Forelimb muscle (tissue), 1 donor: Measurements from ENCODE around the gene MYLK2. TPM values are rescaled to one million over a fixed set of nuclear protein-coding genes. Genes with fewer than 3 reads are reported as not detected.

Source experiments
- DNase-seq: peaks from one replicate; pipeline ENCODE4 v3.0.0-alpha.2; 2013; ENCODE audit warnings: low read depth
- polyA plus RNA-seq: library from polyadenylated mRNA; unstranded; fragments of 120-200 nt; gene quantifications from one replicate; pipeline ENCODE4 v1.2.1, GENCODE V29; 2013; ENCODE audit not compliant: insufficient read length

MYLK2 gene
- polyA plus RNA-seq, 1 donor = 60.0 TPM

DNA sequence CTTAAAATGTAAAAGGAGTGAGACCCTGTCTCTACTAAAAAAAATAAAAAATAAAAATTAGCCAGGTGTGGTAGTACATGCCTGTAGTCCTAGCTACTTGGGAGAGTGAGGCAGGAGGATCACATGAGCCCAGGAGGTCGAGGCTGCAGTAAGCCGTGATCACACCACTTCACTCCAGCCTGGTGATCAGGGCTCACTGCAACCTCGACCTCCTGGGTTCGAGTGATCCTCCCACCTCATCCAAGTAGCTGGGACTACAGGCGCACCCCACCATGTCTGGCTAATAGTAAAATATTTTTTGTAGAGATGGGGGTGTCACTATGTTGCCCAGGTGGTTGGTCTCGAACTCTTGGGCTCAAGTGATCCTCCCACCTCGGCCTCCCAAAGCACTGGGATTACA lies 34.3 kb downstream of the MYLK2 start:
- DNase-seq = no peak

DNA sequence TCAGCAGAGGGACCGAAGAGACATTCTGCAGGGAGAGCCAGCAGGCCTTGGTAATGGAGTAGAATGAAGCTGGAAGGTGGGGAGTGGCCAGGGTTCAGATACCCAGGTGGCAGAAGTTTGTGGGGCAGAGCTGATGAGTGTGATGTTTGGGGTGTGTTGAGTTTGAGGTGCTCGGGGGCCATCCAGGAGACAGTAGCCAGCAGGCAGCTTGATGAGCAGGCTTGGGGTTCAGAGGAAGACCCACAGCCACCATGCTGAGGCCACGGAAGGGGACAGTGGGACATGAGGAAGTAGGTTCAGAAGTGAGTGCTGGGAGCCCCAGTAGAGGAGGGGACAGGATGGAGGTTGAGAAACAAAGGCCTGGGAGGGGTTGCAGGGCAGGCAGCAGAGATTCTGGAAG lies 37.4 kb downstream of the MYLK2 start:
- DNase-seq = no peak

DNA sequence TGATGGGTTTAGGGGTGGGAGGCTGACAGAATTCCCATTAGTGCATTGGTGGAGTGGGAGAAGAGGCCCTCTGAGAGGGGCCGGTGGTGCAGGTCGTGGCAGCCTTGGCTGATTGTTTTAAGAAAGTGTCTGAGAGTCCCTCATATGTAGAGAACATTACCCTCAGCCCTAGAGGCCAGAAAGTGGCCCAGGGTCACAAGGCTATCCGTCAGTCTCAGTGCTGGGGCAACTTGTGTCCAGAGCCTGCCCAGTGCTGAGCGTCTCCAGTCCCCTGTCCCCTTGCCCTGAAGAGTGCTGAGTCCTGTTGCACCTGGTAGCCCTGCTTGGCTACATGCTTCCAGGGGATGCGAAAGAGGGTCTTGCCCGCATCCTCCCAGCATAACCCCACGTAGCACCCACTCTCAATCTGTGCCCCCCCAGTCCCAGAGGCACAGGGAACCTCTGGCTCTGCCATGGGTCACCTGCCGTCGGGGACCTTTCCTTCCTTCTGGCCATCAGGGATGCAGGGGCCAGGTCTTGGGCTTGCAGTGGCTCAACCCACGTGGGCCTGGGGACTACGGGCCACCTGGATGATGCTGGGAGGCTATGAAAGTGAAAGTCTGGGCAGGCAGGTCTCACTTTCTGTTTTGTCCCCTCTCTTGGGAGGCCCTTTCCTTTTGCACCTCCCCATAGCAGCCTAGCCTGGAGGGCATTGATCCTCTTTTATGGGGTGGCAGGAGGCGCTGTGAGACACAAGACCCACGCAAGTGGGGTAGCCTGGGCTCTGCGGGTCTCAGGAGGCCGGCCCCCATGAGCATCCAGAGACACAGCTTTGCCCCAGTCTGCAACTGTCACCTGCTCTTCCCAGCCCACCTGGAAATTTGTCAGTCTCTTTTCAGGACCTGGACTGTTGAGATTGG lies 39.0 kb downstream of the MYLK2 start:
- no peak for DNase-seq

DNA sequence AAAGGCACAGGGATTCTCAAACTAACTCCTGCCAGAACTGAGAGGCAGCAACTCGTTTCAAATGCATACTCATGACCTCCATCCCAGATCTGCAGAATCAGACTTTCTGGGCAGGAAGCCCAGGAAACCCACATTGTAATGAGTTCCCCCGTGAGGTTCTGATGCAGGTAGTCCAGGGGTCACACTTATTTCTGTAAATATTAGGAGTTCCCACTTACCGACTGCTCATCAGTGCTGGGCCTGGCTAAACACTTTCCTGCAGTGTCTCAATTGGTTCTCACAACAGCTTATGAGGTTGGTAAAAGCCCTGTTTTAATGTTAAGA lies 39.6 kb downstream of the MYLK2 start:
- DNase-seq = no peak

DNA sequence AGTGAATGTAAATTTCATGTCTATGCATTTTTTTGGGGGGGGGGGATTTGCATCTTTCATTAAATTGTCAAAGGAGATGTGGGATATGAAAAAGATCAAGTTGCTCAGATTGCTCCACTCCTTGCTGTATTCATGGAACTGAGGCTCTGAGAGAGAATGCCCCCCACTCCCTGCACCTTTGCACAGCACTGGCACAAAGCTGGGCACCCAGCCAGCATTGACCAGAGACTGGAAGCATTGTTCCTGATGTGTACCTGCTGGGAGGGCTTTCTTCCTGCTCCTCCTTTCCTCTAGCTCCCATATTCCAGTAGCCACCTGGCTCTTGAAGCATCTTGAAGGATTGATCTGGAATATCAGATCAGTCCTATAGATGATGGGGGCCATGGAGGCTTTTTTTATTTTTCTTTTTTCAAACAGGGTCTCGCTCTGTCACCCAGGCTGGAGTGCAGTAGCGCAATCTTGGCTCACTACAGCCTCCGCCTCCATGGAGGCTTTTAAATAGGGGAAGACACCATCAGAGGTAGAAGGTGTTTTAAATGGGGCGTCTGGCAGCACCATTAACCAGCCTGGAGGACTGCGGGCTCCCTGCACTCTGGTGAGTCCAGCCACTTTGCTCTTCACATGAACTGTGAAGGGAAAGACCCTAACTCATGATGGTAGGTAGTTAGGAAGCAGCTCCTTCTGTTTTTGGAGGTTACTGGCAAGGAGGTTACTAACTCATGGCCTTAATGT lies 40.3 kb downstream of the MYLK2 start:
- no peak for DNase-seq

DNA sequence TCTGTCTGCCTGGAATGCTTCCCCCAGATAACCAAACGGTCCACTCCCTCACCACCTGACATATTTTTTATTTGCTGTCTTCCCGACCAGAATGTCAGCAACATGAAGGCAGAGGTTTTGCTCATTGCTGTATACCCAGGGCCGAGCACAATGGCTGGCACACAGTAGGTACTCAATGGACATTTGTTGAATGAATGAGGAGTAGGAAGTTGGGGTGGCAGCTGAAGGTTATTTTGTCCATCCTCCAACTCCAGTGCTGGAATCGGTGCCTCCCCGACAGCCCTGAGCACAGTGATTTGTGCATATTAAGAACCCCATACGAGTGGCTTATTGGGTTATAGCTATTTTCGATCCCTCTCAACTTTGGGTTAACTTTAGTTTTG lies 40.8 kb downstream of the MYLK2 start:
- DNase-seq = no peak

DNA sequence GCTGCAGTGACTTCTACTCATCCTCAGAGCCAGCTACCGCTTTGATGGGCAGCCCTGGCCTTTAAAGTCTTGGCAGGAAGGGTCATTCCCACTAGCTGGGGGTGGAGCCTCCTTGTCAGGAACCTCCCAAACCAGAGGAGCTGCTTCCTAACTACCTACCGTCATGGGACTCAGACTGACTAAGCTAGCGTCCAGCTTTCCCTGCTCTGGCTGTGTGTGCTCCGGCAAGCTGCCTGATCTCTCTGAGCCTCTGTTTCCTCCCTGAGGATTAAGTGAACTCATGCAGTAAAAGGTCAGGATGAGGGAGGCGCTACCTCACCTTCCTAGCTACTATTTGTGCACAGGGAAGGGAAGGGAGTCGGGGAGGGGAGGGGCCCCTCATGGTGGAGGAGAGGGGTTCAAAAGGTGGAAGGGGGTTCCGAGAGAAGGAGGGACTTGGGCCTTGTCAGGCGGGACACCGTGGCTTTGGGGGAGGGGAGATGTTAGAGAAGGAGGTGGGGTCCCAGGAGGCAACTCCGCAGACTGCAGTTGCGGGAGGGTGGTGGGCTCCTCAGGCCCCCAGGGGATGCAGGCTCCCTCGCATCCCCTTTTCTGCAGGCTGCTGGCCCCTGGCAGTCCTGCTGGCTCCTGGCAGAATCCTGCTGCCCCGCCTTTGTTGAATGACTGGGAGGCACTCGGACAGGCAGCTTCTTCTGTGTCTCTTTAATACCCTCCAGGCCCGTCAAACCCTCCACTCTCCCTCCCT lies 41.4 kb downstream of the MYLK2 start:
- DNase-seq = no peak

DNA sequence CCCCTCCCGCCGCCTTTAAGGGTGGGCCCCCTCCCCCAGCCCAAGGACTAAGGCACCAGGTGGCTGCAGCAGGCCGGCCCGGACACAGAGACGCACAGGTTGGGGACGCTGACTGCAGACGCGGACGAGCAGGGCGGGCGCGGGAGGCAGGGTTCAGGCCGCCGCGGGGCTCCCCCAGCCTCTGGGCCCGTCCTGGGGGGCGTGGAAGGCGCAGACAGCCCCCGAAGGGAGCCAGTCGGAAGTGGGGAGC lies 41.9 kb downstream of the MYLK2 start:
- DNase-seq = no peak

DNA sequence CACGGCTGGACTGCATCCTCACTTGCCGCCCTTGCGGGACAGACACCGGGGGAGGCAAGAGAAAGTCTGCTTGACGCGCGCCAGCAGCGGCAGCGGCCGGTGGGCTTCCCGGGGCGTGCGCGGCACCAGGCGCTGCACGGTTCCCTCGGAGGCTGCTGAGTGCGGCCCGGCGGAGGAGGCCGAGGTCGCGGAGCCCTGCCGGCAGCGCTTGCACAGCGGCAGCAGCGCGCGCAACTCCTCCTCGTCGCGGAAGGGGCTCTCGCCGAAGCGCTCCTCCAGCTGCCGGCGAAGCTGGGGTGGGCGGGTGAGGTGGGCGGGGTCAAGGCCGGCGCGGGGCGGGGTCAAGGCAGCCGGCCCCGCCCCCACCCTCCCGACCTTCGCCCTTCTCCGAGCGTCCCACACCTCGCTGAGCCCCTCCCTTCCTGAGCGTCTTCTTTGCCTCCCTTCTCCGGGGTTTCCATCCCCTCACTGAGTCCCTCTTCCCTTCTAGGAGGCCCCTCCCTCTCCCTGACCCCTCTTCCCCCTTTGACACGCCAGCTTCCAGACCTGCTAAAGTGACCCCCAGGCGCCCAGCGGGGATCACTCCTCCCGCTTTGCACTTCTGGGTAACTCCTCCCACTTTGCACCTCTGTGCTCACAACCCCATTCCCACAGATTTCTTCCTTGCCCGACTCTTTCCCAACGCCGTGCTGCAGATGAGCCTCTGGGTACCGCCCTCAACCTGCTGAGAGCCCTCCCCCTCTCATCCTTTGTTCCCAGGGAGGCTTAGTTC lies 42.4 kb downstream of the MYLK2 start:
- DNase-seq = no peak

DNA sequence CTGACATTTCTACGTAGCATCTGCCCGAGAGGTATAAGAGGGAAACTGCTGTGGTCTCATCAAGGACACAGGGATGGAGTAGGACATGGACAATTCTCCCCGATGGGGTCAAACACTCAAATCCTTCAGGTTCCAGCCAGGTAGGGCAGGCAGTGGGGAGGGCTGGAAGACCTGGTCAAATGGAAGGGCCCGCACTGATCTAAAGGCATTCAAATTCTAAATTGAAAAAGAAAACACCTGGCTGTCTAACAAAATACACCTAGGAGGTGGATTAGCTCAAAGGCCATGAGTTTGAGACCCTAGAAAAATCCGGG lies 43.0 kb downstream of the MYLK2 start:
- no peak for DNase-seq

DNA sequence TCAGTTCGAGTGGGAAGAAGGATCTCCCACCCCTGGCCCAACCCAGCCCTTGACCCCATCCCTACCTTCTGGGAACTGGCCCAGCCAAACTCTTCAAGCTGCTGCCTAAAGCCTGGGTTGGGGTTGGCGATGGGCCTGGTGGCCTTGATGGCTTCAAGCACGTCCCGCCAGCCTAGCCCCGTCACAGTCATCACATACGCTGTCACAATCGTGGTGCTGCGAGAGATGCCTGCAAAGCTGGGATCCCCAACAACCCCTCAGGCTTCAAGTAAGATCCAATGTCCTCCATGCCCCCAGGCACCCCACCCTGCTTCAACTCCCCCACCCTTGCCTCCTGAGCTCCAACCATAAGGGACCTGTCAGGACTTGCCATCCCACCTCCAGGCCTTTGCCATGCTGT lies 43.4 kb downstream of the MYLK2 start:
- no peak for DNase-seq

DNA sequence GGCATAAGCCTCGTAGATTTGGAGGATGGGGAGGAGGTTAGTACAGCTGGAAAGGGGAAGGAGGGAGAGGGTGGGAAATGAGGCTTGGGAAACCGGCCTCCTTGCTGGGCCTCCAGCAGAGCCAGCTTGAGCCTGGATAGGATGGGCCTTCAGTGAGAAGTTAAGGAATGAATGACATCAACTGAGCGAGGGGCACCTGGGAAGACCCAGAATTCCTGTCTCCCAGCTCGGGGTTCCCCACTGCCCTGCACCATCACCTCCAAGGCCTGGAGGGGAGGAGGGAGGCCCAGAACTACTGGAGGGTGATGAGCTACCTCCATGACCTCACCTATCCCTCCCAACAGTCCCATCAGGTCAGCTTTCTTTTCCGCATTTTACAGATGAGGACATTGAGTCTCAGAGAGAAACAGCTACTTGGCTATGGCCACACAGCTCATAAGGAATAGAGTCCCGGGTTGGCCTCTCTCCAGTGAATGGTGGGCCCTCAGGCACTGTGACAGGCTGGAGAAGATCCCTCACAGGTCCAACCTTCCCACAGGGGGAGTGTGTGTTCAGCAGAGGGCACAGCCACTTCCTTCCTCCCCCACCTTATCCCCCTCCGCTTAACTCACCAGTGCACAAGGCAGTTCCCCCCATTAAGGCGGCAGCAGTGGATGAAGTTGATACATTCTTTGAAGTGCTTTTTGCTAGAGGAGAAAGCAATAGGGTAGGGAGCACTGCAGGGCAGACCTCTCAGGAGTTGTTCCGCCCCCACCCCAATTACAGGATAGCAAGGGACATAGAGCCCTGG lies 44.3 kb downstream of the MYLK2 start:
- no peak for DNase-seq

DNA sequence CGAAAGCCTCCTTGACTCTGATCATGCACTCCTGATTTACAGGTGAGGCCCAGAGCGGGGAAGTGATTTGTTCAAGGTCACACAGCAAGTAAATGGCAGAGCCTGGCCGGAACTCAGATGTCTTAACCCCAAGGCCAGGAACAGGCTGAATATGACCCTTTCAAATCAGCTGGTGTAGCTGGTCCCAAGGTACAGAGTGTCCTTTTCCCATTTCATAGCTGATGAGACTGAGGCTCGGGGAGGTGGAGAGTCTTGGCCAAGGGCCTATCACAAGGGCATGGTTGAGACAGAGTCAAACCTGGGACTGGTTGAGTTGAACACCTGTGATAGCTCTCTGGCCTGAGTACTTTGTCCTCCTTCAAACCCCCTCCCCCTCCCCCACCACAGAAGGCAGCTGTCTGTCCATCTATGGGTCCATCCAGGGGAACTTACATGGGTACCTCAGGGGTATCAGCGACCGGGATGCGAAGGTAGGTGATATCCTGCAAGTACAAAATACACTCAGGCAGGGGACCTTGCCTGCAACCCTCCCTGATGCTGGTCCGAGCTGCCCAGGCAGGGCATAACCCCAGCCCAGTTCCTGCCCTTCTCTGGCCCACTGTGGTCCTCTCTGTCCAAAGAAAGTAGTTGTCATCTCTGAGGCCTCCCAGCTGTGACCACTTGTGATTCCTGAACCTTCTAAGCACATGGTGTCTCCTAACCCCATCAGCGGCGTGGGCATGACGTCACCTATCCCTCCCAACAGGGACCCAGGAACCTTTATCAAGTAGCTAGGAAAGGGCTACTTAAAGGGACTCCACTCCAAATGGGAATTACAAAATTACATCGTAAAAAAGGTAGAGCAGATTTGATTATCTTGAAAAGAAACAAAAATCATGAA lies 45.6 kb downstream of the MYLK2 start:
- DNase-seq = no peak

DNA sequence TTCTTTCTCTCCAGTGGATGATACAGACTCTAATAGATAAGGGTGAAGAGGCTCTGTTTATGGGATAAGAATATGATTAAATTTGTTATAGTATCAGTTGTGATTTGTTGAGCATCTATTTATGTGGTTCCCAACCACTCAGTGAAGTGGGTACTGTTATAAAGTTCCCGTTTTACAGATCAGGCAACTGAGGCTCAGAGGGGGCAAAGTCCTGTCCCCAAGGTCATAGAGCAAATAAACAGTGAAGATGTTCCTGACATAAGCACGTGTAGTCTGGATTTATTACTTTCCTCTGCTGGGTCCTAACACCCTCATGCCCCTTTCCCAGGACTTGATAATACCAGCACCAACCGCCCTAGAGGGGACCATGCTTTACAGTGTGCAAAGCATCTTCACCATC lies 47.1 kb downstream of the MYLK2 start:
- DNase-seq = no peak

DNA sequence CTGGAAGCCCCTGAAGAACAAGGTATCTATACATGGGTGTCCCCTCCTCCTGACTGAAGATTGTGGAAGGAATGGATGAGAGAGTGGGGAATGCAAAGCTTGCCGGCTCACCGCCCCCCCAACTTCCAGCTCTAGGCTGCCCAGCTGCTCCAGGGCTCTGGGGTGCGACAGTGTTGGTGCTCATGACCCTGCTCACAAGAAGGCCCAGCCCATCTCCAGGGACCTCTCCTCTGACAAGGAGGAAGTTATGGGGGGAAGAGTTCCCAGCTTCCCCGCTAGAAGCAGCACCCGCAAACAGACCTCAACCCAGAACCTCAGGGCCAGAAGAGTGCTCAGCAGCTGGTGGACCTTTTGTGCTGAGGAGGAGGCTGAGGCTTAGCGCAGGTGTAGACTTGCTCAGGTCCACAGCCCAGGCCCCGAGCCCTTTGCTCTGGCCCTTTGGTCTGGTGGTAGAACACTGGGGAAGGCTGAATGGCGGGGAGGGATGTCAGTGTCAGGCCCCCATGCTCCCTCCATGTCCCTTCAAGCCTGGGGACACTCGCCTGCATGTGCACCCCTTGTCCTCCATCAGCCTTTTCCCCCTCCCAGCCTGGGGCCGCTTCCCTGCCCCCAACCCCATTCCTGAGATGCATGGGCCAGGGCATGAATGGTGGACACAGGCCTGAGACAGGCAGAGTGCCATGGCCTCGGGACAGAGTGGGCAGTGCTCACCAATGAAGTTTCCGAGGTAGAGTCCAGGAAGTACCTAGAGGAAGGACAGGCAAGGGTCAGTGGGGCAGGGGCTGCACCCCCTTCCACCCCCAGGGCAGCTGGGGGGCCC lies 49.9 kb downstream of the MYLK2 start:
- DNase-seq = no peak

DNA sequence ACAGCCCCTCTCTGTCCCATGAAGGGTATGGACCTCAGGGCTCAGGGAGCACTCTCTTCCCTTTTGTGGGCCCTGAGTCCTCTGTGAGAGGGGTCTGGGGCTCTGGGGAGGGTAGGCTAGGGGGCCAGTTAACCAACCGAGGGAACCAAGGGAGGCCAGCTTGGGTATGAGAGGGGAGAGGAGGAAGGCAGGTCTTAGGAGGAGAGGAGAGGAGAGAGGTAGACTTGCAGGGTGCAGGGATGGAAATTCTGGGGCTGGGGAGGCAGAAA lies 50.5 kb downstream of the MYLK2 start:
- no peak for DNase-seq

DNA sequence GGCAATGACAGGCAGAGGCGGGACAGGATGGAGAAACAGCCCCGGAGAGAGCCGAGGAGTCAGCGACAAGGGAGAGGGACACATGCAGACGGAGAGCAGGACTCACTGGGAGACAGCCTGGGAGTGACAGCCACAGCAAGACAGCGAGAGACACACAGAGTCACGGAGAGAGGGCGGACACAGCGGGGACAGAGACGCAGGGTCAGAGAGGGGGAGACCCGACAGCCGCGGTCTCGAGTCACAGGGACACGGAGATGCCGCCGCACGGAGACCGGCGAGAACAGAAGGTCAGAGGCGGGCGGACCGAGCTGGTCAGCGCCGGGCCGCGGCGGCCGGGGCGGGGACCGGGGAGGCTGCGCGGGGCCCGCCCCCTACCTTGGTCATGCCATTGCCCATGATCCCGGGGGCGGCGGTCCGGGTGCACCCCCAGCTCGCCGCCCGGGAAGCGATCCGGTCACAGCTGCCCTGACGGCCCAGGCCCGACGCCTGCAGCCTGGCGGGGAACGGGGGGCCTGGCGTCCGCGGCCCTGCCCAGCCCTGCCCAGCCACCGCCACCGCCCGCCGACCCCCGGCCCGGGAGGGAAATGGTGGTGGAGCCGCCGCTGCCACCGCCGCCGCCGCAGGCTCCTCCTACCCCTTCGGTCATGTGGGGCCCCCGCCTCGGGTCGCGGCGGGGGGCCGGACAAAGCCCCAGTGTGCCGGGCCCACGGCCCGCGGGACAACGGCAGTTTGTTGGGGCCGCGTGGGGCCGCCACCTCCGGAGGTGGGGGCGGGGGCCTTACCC lies 51.0 kb downstream of the MYLK2 start, which contains the start of the genes DUSP15 and TTLL9:
Gene DUSP15, minus strand, starts transcription at position 586 of the 784 bp plus-strand sequence. Its CDS starts 190 bp downstream, at position 396.
Gene TTLL9, plus strand, starts transcription at position 693 of the 784 bp plus-strand sequence. CDS start 493 bp downstream, outside the sequence.
- DNase-seq = no peak

DNA sequence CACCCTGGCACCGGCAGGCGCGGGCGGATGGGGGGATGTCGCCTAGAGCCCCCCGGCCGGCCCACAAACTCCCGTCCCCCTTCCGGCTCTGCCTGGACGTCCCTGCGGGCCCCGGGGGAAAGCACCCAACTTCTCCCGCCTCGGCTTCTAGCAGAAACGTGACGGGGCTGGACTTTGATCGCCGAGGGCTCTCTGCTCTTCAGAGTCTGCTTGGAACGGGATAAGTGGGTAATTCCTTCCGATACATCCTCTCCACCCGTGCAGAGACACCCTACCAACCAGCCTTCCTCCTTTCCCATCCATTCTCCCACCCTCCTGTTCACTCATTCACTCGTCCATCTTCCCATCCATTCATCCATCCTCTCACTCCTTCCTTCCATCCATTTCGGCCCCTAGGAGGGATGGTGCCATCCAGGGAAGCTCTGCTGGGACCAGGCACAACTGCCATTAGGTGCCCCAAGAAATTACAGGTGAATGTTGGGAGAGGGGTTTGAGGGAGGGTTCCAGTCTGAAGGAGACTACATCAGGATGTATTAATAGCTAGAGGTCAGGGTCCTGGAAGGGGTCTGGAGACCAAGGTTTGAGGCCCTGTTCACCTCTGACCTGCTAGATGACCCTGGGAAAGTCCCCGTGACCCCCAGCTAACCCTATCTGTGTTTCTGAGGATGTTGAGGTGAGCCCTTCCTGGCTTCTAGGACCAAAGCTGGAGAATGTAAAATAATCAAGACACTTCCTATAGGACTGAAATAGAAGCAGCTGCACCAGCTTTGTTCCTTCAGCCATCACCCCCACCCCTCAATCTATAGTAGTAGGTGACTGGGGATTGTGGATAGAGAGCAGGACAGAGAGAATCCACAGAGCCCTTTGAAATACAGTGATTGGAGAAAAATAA lies 51.8 kb downstream of the MYLK2 start:
- DNase-seq = no peak
